ENCODE data around the gene TRIM75.

DNA sequence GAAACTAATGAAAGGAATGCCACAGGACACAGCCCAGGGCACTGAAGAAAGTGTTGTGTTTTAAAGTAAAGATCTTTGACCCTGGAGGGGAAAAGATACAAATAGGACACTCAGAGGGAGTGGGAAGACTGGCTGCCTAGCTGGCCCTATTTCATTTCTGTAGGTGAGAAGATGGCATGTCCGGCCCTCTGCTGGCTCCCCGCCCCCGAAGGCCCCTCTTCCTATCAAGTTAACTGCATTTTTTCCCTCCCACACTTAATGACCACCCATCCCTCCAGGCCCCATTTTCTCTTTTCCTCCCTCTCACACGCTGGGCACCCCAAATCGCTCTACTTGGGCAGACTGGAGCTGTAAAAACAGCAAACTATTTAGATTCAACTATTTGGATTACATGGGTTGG is 5.5 kb upstream of the TRIM75 start:
- TF ChIP-seq, protein P1, sequence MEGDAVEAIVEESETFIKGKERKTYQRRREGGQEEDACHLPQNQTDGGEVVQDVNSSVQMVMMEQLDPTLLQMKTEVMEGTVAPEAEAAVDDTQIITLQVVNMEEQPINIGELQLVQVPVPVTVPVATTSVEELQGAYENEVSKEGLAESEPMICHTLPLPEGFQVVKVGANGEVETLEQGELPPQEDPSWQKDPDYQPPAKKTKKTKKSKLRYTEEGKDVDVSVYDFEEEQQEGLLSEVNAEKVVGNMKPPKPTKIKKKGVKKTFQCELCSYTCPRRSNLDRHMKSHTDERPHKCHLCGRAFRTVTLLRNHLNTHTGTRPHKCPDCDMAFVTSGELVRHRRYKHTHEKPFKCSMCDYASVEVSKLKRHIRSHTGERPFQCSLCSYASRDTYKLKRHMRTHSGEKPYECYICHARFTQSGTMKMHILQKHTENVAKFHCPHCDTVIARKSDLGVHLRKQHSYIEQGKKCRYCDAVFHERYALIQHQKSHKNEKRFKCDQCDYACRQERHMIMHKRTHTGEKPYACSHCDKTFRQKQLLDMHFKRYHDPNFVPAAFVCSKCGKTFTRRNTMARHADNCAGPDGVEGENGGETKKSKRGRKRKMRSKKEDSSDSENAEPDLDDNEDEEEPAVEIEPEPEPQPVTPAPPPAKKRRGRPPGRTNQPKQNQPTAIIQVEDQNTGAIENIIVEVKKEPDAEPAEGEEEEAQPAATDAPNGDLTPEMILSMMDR (conservative IDR thresholded peaks at IDR 0.05; ENCODE audit: low read depth in 2 of 2): no peak
- no peak for TF ChIP-seq EZH2 (IDR thresholded peaks at IDR 0.05; ENCODE audit: low read depth, unreplicated experiment)
- no peak for TF ChIP-seq POLR2AphosphoS5 (IDR thresholded peaks at IDR 0.05; ENCODE audit: low read depth)
- TF ChIP-seq, protein P2, sequence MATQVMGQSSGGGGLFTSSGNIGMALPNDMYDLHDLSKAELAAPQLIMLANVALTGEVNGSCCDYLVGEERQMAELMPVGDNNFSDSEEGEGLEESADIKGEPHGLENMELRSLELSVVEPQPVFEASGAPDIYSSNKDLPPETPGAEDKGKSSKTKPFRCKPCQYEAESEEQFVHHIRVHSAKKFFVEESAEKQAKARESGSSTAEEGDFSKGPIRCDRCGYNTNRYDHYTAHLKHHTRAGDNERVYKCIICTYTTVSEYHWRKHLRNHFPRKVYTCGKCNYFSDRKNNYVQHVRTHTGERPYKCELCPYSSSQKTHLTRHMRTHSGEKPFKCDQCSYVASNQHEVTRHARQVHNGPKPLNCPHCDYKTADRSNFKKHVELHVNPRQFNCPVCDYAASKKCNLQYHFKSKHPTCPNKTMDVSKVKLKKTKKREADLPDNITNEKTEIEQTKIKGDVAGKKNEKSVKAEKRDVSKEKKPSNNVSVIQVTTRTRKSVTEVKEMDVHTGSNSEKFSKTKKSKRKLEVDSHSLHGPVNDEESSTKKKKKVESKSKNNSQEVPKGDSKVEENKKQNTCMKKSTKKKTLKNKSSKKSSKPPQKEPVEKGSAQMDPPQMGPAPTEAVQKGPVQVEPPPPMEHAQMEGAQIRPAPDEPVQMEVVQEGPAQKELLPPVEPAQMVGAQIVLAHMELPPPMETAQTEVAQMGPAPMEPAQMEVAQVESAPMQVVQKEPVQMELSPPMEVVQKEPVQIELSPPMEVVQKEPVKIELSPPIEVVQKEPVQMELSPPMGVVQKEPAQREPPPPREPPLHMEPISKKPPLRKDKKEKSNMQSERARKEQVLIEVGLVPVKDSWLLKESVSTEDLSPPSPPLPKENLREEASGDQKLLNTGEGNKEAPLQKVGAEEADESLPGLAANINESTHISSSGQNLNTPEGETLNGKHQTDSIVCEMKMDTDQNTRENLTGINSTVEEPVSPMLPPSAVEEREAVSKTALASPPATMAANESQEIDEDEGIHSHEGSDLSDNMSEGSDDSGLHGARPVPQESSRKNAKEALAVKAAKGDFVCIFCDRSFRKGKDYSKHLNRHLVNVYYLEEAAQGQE (IDR thresholded peaks at IDR 0.05; ENCODE audit: unreplicated experiment): no peak
- no peak for TF ChIP-seq EZH2phosphoT487 (IDR thresholded peaks at IDR 0.05; ENCODE audit: unreplicated experiment)
- TF ChIP-seq ZNF114 (CRISPR knock-in tag; IDR thresholded peaks at IDR 0.05): no peak
- TF ChIP-seq CREB1 (CRISPR knock-in tag; IDR thresholded peaks at IDR 0.05; ENCODE audit: low read depth): no peak
- no peak for TF ChIP-seq JUNB (IDR thresholded peaks at IDR 0.05; ENCODE audit: unreplicated experiment)
- no peak for TF ChIP-seq ZNF331 (CRISPR knock-in tag; IDR thresholded peaks at IDR 0.05; ENCODE audit: low read depth)
- no peak for TF ChIP-seq NANOG (IDR thresholded peaks at IDR 0.05; ENCODE audit: borderline replicate concordance)

All from GM23338 (cell line).